DOHH2 (cell line): ENCODE results near the gene LAMTOR3.
A peak's percentile ranks its signal among the peaks of the same experiment; 100 is the strongest.

Experiments
- H3F3A ChIP-seq: fragments of 200-600 bp; sonication (generic), shearing (Covaris generic); 2 replicates; pipeline ENCODE4 v1.6.0; 2016; ENCODE audit warnings: antibody characterized with exemption, mild to moderate bottlenecking; ENCODE audit not compliant: control insufficient read depth, insufficient read depth
- H3K27ac ChIP-seq: fragments of 200-600 bp; sonication (generic); 2 replicates; pipeline ENCODE4 v1.5.1; 2014; ENCODE audit warnings: low read depth, mild to moderate bottlenecking, low read length, moderate library complexity
- H3K27me3 ChIP-seq: fragments of 200-600 bp; sonication (generic); 2 replicates; pipeline ENCODE4 v1.6.1; 2014; ENCODE audit warnings: mild to moderate bottlenecking, low read length, mixed read lengths; ENCODE audit not compliant: control insufficient read depth
- H3K36me3 ChIP-seq: fragments of 200-600 bp; sonication (generic); 2 replicates; pipeline ENCODE4 v1.6.1; 2014; ENCODE audit warnings: mild to moderate bottlenecking, low read length, moderate library complexity, mixed read lengths; ENCODE audit not compliant: control insufficient read depth
- H3K4me1 ChIP-seq: fragments of 200-600 bp; sonication (generic); 2 replicates; pipeline ENCODE4 v1.6.1; 2014; ENCODE audit warnings: mild to moderate bottlenecking, low read length, mixed read lengths; ENCODE audit not compliant: control insufficient read depth
- H3K4me2 ChIP-seq: fragments of 200-600 bp; sonication (generic); 2 replicates; pipeline ENCODE4 v1.6.0; 2014; ENCODE audit warnings: mild to moderate bottlenecking, low read length, moderate library complexity
- H3K4me3 ChIP-seq: fragments of 200-600 bp; sonication (generic); 2 replicates; pipeline ENCODE4 v1.5.1; 2014; ENCODE audit warnings: mild to moderate bottlenecking, low read length, mixed read lengths
- H3K79me2 ChIP-seq: fragments of 200-600 bp; sonication (generic); 2 replicates; pipeline ENCODE4 v1.6.1; 2014; ENCODE audit warnings: mild to moderate bottlenecking, low read length, mixed read lengths; ENCODE audit not compliant: control insufficient read depth
- H3K9me2 ChIP-seq: fragments of 200-600 bp; sonication (generic); replicated peaks from 2 replicates; pipeline ENCODE4 v1.6.1; 2014; ENCODE audit warnings: mild to moderate bottlenecking, low read length, mixed read lengths; ENCODE audit not compliant: control insufficient read depth
- H3K9me3 ChIP-seq: fragments of 200-600 bp; sonication (generic); 2 replicates; pipeline ENCODE4 v1.6.1; 2014; ENCODE audit warnings: antibody characterized with exemption, low read length, mixed read lengths; ENCODE audit not compliant: control insufficient read depth, insufficient read depth
- H4K20me1 ChIP-seq: fragments of 200-600 bp; sonication (generic); 2 replicates; pipeline ENCODE4 v1.6.0; 2014; ENCODE audit warnings: low read depth, mild to moderate bottlenecking, antibody characterized with exemption, low read length, moderate library complexity; ENCODE audit not compliant: control insufficient read depth, insufficient read depth
- EZH2phosphoT487 ChIP-seq: fragments of 200-600 bp; sonication (generic); IDR thresholded peaks from 2 replicates; pipeline ENCODE4 v1.6.1; 2017; ENCODE audit warnings: borderline replicate concordance, mild to moderate bottlenecking, antibody characterized with exemption, low read length, moderate library complexity, mixed read lengths
- TF ChIP-seq, protein P1 (sequence below): fragments of 200-600 bp; sonication (generic); IDR thresholded peaks from one replicate; pipeline ENCODE4 v1.5.1; 2014; ENCODE audit warnings: antibody characterized with exemption, mild to moderate bottlenecking, low read depth, low read length; ENCODE audit not compliant: poor library complexity, severe bottlenecking

The LAMTOR3 gene

DNA sequence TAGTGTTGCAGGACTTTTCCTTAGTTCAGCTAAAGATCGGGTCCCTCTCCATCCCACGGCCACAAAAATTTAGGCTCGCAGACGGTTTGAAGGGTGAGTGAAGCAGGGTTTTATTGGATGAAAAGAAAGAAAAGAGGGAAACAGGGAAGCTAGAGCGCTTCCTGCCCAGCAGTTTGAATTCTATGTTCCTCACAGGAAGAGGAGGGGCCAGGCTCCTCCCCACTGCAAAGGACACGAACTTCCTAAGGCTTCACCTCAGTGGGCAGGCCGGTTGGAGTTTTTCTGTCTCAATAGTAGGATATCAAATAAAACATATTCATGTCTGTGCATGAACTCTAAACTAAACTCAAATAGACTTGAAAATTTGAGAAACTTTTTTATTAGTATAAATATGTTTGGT, 50.2 kb downstream of the LAMTOR3 start:
- H3K9me2 ChIP-seq: no peaks in the 10 kb centered on the region
- peak overlapping the region; percentile 24 for H3K4me2 ChIP-seq

DNA sequence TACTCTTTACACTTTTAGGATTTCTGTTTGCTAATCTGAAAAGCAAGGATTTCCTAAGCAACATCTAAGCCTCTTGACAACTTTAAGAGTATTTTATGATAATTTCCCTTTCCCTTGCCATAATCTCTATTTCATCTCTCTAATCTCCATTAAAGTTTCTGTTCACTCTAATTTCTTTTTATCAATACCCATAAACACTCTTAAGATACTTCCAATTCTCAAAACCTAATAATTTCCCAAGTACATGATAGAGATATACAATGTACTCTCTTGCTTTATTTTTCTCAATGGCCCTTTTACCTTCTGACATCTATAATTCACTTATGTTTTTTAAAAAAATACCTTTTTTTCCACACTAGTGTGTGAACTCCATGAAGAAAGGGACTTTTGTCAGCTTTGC, 50.8 kb downstream of the LAMTOR3 start:
- no peak for TF ChIP-seq EZH2phosphoT487
- TF ChIP-seq, protein P1, sequence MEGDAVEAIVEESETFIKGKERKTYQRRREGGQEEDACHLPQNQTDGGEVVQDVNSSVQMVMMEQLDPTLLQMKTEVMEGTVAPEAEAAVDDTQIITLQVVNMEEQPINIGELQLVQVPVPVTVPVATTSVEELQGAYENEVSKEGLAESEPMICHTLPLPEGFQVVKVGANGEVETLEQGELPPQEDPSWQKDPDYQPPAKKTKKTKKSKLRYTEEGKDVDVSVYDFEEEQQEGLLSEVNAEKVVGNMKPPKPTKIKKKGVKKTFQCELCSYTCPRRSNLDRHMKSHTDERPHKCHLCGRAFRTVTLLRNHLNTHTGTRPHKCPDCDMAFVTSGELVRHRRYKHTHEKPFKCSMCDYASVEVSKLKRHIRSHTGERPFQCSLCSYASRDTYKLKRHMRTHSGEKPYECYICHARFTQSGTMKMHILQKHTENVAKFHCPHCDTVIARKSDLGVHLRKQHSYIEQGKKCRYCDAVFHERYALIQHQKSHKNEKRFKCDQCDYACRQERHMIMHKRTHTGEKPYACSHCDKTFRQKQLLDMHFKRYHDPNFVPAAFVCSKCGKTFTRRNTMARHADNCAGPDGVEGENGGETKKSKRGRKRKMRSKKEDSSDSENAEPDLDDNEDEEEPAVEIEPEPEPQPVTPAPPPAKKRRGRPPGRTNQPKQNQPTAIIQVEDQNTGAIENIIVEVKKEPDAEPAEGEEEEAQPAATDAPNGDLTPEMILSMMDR: no peak
- H3K9me3 ChIP-seq: no peaks in the 10 kb centered on the region
- H3K4me1 ChIP-seq: peaks cover 53% of the 10 kb centered on the region

More for the DNA sequence above, 50.2 kb downstream of the LAMTOR3 start:
- H3K9me3 ChIP-seq: no peaks in the 10 kb centered on the region
- H4K20me1 ChIP-seq: no peaks in the 10 kb centered on the region
- peaks cover 53% of the 10 kb centered on the region for H3K4me1 ChIP-seq
- H3K4me3 ChIP-seq: 0 out of 2 replicates have a peak overlapping the region, but pooled peaks have one; percentile 3
- peaks cover 9% of the 10 kb centered on the region for H3F3A ChIP-seq
- no peak for TF ChIP-seq EZH2phosphoT487
- TF ChIP-seq, protein P1: no peak
- no peaks in the 10 kb centered on the region for H3K79me2 ChIP-seq
- H3K36me3 ChIP-seq: peaks cover 78% of the 10 kb centered on the region
- no peak overlapping the region for H3K27ac ChIP-seq
- no peaks in the 10 kb centered on the region for H3K27me3 ChIP-seq

DNA sequence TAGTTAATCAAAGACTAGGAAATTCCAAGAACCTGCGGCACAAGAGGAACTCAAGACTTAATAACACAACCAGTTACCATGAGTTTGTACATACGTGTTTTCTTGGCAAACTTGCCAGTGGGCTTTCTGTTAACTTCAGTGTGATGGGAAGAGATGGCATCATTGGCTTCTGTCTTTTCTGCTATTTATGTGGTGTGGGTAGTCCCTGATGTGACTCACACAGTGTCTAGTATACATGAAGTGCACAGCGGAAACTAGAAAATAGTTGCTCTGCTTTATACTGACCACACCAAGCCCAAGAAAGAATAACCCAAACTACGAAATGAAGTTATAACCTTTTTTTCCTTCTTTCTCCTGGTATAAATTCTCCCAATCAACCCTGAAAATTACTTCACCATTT, 53.1 kb downstream of the LAMTOR3 start:
- no peaks in the 10 kb centered on the region for H3K9me2 ChIP-seq
- H3K4me3 ChIP-seq: no peak overlapping the region
- H3K4me1 ChIP-seq: peaks cover 34% of the 10 kb centered on the region
- TF ChIP-seq, protein P1: no peak
- TF ChIP-seq EZH2phosphoT487: no peak
- H3K9me3 ChIP-seq: no peaks in the 10 kb centered on the region
- H3K79me2 ChIP-seq: peaks cover 3% of the 10 kb centered on the region; the same call in 1 of the 2 replicates
- H3K27ac ChIP-seq: no peak overlapping the region
- peaks cover 4% of the 10 kb centered on the region; the same call in 1 of the 2 replicates for H3F3A ChIP-seq
- H4K20me1 ChIP-seq: peaks cover 3% of the 10 kb centered on the region; the same call in 1 of the 2 replicates
- H3K36me3 ChIP-seq: peaks cover 91% of the 10 kb centered on the region
- no peaks in the 10 kb centered on the region for H3K27me3 ChIP-seq
- no peak overlapping the region for H3K4me2 ChIP-seq

More for the DNA sequence above, 50.8 kb downstream of the LAMTOR3 start:
- H3K36me3 ChIP-seq: peaks cover 78% of the 10 kb centered on the region
- H3F3A ChIP-seq: peaks cover 9% of the 10 kb centered on the region
- no peaks in the 10 kb centered on the region for H3K27me3 ChIP-seq
- H4K20me1 ChIP-seq: no peaks in the 10 kb centered on the region
- H3K9me2 ChIP-seq: no peaks in the 10 kb centered on the region
- no peak overlapping the region for H3K4me3 ChIP-seq
- H3K79me2 ChIP-seq: no peaks in the 10 kb centered on the region
- H3K27ac ChIP-seq: 0 out of 2 replicates have a peak overlapping the region, but pooled peaks have one; percentile 1
- no peak overlapping the region; the same call in 1 of the 2 replicates for H3K4me2 ChIP-seq
